NCI-H2196 treated with DMSO at 0.1 percent for 48 hours (cell line): Measurements from ENCODE around the gene SLC35F1.
"Not testable (repeated sequence)": the region's sequence is repeated elsewhere in the genome, so short reads cannot be mapped to it uniquely, and the experiment has no call there.

Experiments used
- DNase-seq: peaks from one replicate; lab custom pipeline; 2025; ENCODE audit not compliant: unreplicated experiment; lab: John Stamatoyannopoulos, UW

The SLC35F1 gene

DNA sequence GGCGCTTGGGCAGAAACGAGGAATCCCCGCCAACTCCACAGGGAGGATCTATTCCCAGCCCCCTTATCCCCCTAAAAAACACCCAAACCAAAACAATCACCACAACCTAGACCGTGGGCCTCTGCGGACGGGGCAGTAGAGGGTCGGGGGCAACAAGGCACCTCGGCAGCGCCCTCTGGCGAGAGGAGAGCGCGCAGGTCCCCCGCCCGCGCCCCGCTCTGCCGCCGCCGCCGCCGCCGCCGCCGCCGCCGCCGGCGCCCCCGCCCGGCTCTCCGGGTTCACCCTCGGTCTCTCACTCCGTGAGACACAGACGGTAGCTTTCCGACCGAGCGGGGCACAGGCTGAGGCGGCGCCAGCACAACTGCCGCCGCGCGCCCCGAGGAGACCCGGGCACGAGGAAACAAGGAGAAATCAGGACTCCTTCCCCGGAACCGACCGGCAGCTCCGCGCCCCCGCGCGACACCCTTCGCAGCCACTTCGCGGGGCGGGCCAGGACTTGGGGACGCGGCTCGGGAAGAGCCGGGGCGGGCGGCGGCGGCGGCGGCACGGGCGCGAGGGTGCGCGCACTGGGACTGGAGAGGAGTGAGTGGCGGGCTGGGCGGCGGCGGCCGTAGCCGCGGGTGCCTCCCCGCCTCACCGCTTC is at the start of gene SLC35F1:
SLC35F1 (plus strand) TSS at position 307 of the 643 bp plus-strand sequence.
- no peak for DNase-seq

DNA sequence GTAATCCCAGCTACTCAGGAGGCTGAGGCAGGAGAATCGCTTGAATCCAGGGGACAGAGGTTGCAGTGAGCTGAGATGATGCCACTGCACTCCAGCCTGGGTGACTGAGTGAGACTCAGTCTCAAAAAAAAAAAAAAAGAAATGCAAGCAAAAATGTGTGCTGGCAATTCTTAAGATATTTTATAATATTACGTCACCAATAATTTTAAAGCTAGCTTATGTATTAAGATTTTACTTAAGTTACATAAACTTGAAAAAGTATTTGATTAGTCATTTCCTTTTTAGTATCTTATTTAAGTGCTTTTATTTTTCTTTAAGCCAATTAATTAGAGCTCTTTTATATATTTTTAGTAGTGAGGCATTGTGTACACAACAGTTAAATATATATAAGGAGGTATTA is 48.5 kb upstream of the SLC35F1 start:
- not testable (repeated sequence) for DNase-seq

- DNase-seq = no peak
These were observed 45.5 kb upstream of the SLC35F1 start for GRCh38 chr6:117861545-117861944.

DNA sequence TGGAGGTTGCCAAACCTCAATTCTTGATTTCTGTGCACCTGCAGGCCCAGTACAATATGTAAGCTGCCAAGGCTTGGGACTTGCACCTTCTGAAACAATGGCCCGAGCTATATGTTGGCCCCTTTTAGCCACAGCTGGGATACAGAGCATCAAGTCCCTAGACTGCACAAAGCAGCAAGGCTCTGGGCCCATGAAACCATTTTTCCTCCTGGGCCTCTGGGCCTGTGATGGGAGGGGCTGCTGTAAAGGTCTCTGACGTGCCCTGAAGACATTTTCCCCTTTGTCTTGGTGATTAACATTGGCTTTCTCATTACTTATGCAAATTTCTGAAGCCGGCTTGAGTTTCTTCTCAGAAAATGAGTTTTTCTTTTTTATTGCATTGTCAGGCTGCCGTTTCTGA is 40.5 kb upstream of the SLC35F1 start:
- no peak for DNase-seq

DNA sequence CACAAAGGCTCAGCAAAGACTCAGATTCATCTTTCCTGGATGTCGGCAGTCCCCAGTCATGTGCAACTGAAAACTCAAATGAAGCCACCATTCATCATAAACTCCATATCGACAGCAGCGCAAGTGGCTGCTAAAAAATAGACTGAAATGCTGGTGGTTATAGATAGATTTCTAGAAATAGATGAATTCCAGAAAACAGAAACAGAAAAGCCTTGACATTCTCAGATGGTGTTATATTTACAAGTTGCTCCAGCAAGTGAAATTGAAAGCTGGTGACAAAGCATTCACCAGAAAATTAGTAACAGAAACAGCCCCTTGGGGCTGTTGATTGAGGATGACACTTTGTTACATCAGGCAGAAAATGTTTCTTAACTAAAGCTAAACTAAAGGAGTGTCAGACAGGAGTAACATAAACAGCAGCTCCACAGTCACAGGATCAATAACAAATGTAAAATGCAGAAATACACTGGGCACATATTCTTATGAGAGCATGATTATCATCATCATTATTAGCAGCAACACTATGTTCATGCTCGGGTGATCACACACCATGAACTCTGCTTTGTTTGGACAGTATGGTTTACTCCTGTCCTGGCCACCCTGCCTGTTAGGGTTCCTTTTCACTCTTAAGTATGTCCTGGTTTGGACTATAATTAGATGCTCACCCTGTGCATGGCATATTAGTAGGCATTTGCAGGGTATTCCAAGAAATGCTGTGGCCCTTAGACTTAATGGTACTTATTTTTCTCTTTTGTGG is 36.4 kb upstream of the SLC35F1 start:
- no peak for DNase-seq

DNA sequence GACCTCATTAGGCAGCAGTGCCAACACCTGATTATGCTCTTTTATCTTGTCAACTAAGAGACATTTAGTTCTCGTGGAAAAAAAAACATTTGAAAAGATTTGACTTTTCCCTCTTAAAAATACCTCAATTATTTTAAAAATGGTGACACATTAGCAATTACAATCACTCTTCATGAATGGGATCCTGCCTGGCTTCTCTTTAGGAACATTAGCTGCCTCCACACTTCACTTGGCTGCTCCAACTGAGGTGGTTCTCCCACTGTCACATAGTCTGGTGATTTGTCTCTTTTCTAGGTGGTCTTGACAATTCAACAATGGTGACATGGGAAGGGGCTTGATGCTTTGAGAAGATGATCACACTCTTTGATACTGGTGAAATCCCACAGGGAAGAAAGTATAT is 26.2 kb upstream of the SLC35F1 start:
- no peak for DNase-seq

- DNase-seq = no peak
These were observed 16.9 kb upstream of the SLC35F1 start for GRCh38 chr6:117890172-117890571.

DNA sequence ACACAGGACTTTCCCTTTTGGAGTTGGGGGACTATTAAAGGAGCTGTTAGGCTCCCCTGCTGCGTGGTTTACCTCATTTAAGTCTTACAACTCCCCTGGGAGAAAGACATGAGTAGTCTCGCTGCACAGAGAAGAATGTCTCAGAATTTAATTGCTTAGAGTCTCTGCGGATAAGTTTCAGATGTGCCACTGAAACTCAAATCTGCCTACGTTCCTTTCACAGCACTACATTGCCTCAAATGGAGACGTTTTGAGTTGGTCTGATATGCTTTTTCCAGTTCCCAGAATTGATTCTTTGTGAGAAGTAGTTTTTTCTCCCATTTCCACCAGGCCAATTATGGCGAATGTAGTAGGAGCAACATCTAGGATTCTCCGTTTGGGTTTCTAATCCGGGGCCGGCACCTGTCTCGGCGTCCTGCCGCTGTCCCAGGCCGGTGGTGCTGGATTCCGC is 532 bp upstream of the SLC35F1 start:
- DNase-seq = no peak

GRCh38 chr6:117907601-117908245 is 659 bp downstream of the SLC35F1 start:
- no peak for DNase-seq

DNA sequence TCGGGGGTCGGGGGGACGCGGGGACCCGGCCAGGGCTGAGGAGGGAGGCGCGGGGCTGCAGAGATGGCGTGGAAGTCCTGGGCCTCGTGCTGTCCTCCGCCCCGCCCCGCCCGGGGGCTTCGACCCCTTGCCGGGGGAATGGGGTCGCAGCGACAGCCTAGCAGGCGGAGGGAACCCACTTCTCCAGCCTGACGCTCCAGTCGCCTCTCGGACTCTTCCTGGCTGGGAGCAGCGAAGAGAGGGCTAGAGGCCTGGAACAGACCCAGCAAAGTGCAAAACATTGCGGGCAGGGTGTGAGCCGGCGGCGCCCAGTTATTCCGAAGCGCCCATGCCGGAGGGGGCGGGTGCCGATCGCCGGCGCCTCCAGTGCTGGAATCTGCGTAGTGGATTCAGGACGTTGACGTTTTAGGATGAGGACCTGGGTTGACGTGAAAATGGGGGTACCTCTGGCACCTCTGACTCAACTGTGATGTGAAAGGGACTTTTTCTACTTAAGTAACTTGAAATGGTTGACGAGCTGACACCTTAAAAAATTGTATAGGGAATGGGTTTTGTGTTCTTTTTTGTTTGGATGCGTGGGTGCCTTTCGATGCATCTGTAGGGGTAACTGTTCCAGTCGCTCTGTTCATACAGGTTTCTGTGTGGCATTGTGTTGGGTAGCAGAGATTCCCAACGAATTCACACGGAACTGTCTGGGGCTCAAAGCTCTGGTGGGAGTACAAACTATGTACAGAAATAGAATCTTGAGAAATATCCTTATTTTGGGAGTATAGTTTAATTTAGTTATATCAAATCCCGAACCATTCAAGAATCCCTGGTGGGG is 1.4 kb downstream of the SLC35F1 start:
- no peak for DNase-seq

GRCh38 chr6:117909638-117910037 is 2.6 kb downstream of the SLC35F1 start:
- no peak for DNase-seq

DNA sequence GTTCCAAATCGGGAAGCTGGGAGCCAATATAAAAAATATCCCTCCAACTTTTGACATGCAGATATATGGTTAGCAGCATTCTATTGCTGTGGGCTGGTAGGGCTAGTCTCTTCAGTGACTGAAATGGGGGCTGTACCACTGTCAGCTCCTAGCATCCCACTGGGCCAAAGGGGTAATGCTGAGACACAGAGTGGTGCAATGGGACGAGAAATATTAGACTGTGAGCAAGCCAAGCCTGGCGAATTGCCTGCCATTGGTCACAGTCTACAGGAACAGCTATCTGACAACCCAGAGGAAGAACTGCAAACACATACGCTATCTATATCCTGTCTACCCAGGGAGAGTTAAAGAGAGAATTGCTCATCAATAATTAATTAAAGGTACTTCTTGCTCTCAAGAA is 3.5 kb downstream of the SLC35F1 start:
- no peak for DNase-seq

- no peak for DNase-seq
These were observed 4.1 kb downstream of the SLC35F1 start for GRCh38 chr6:117911150-117911549.

DNA sequence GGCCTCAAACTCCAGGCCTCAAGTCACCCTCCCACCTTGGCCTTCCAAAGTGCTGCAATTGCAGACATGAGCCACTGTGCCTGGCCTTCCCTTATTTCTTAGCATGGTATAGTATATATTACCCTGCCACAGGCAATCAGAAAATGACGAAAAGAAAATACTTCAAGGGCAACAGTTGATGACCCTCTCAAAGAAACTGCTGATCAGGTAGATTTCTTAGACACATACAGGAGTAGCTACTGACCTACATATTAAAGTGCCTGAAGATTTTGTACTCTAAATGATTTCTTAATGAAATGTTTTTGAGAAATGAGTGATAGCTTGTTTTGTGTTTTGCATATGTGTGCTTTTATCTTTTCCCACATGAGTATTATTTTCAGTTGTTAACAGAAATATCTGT is 4.6 kb downstream of the SLC35F1 start:
- DNase-seq = no peak

DNA sequence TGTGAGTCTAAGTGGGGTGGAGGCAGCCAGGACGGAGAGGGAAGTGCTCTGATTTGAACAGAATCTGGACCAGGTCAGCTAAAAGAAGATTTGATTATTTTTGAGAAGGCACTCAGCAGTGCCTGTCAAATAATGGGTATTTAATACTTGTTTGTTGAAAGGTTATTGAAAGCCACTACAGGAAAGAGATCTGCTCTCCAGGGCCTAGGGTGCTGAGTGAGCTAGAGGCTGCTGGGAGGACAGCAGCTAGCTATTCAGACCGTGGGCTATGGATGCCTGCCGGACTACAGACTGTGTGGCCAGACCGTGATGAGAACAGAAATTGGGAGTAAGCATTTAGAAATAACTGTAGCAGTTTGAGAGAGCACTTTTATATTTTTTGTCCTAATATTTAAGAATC is 8.8 kb downstream of the SLC35F1 start:
- DNase-seq = no peak

- no peak for DNase-seq
These were observed 9.4 kb downstream of the SLC35F1 start for GRCh38 chr6:117916483-117916882.

- no peak for DNase-seq
These were observed 10.1 kb downstream of the SLC35F1 start for GRCh38 chr6:117917176-117917575.

DNA sequence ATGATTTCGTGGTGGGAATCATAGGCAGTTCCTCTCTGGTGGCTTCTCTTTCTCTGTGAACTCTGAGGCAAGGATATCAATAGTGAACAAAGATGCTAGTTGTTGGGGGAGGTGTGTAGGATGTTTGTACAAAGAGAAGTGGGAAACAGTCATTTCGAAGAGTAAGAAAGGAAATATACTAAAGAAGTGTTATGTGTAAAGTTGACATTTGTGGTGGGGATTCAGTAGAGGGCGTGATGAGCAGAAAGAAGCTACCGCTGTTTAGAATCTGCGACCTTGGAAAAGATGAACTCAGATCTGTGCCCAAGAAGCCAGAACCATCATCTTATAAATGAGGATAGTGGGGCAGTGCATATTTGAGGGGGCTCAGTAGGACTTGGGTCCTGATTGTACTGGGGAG is 11.4 kb downstream of the SLC35F1 start:
- no peak for DNase-seq

DNA sequence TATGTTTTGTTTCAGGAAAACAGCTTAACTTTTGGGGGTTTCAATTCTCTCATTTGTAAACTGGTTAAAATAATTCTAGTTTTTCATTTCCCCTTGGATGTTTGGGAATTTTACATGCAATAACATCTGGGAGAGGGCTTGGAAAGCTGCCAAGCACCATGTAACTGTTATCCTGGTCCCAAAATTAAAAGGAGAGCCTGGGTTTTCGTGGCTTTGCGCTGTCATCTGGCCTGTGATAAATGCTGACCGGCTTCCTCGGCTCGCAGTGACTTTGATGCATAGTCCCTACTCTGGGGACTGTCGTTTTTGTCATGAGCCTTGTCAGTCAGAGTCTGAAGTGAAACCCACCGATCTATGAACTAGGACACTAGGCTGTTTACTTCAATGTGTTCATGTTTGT is 12.2 kb downstream of the SLC35F1 start:
- DNase-seq = no peak

DNA sequence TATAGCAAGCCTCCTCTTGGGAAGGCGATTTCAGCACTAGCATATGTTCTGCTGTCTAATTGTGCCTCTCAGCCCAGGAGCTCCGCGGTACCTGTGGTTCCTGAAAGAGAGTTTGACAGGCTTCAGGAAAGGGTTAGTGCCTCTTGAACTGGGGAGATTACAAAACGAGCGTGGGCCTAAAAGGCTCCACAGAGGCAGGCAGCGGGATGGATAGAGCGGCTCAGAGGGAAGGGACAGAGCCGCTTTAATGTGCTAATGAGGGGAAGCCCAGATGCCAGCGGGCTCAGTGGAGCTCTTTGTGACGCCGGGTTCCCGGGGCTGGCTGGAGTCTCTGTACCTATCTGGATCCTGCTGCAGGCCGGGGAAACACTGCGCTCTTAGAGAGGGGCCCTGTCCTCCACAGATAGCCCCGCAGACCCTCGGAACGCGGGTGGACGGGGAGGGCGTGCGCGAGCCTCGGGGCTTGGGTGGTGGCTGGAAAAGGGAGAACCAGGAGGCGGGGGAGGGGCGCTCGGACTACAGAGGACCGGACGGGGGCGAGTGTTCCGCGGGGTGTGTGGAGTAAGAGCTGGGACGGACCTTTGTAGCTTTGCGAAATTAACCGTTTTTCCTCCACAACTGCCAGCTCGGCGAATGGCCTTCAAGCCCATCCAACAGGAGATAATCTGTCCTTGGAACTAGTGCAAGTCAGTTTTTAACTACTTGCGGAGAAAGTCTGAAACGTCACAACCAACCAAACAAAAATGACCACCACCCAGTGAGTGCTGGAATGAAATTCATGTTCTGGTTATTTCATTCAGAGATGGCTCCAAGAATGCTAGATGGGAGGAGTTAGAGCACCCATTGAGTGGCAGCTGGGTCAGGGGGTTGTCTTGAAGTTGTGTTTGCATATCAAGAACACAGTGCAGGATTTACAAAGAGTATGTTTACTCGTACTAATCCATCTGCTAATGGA is 13.0 kb downstream of the SLC35F1 start:
- DNase-seq = no peak
